Glutamatergic neuron (in vitro differentiated cells): ENCODE results near the gene TENT4A. TPM values are rescaled to one million over a fixed set of nuclear protein-coding genes. Genes with fewer than 3 reads are reported as not detected.
A peak's percentile ranks its signal among the peaks of the same experiment; 100 is the strongest.

Experiments used
- DNase-seq: peaks from one replicate; pipeline ENCODE4 v3.0.0; 2022
- H3K27ac Mint-ChIP-seq: one replicate; pipeline ENCODE4 v1.8.0; 2020; ENCODE audit warnings: mild to moderate bottlenecking, mixed read lengths, inconsistent platforms; ENCODE audit not compliant: unreplicated experiment
- H3K27me3 Mint-ChIP-seq: one replicate; pipeline ENCODE4 v1.8.0; 2020; ENCODE audit warnings: mild to moderate bottlenecking, moderate library complexity, mixed read lengths, inconsistent platforms; ENCODE audit not compliant: unreplicated experiment
- H3K36me3 Mint-ChIP-seq: one replicate; pipeline ENCODE4 v1.8.0; 2020; ENCODE audit warnings: mild to moderate bottlenecking, mixed read lengths, inconsistent platforms; ENCODE audit not compliant: unreplicated experiment
- H3K4me1 Mint-ChIP-seq: one replicate; pipeline ENCODE4 v1.8.0; 2020; ENCODE audit warnings: mild to moderate bottlenecking, low read depth, mixed read lengths, inconsistent platforms; ENCODE audit not compliant: unreplicated experiment
- H3K4me3 Mint-ChIP-seq: one replicate; pipeline ENCODE4 v1.8.0; 2020; ENCODE audit warnings: mild to moderate bottlenecking, mixed read lengths, inconsistent platforms; ENCODE audit not compliant: unreplicated experiment
- H3K9me3 Mint-ChIP-seq: one replicate; pipeline ENCODE4 v1.8.0; 2020; ENCODE audit warnings: mild to moderate bottlenecking, moderate library complexity, mixed read lengths, inconsistent platforms; ENCODE audit not compliant: unreplicated experiment
- CTCF ChIP-seq: fragments of 200-600 bp; sonication (generic); IDR thresholded peaks from one replicate; pipeline ENCODE4 v1.5.0; 2021; ENCODE audit not compliant: partially characterized antibody, unreplicated experiment
- total RNA-seq: library from RNA; stranded (reverse); fragmentation: NEBNext Ultra II Directional; extraction: Animal tissue kit (Norgen Biotek cat#: 25700); gene quantifications from one replicate; pipeline ENCODE4 v1.2.1, GENCODE V29; 2021; ENCODE audit not compliant: unreplicated experiment

The TENT4A gene
- total RNA-seq, 1 donor from 2014 or later = 23.7 TPM

- Mint-ChIP-seq H3K4me1 (no peaks in the 10 kb centered on the region), H3K27ac (no peak overlapping the region), H3K4me3 (no peak overlapping the region), H3K36me3 (no peaks in the 10 kb centered on the region), H3K27me3 (no peaks in the 10 kb centered on the region), H3K9me3 (no peaks in the 10 kb centered on the region)
- DNase-seq = no peak
- no peak for TF ChIP-seq CTCF
Observed at GRCh38 chr5:6750951-6751685, 37.9 kb downstream of the TENT4A start.

DNA sequence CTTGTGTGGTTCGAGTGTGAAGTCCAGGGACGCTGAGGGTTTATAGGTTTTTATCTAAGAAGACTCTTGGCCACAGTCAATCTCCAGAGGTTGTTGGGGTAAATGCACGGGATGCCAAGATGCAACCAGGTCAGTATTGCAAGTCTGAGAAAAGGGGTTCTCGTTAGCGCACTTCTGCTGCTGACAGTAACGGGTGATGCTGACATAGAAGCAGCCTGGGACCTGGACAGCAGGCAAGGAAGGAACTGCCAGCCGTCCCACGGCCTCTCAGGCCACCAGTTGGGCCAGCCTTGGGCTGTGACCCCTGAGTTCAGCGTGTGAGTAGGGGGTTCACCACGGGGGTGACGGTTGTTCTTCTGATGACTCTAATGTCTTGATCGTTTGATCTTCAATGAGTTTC lies 39.0 kb downstream of the TENT4A start:
- Mint-ChIP-seq H3K4me1 (no peaks in the 10 kb centered on the region), H3K27ac (no peak overlapping the region), H3K9me3 (peaks cover 2% of the 10 kb centered on the region), H3K27me3 (no peaks in the 10 kb centered on the region), H3K36me3 (no peaks in the 10 kb centered on the region), H3K4me3 (no peak overlapping the region)
- TF ChIP-seq CTCF = no peak
- no peak for DNase-seq

DNA sequence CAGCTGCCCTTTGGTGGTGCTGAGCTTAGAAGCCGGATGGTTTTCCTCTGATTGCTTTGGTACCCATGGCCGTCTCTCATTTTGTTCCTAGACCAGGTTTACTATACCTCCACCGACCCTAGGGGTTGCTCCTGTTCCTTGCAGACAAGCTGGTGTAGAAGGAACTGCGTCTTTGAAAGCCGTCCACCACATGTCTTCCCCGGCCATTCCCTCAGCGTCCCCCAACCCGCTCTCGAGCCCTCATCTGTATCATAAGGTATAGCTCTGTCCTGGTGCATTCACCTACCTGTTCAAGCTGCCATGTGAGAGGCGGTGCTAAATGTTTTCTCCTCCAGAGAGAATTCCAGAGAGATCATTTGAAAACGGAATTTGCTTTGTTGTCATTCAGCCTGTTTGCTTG lies 39.5 kb downstream of the TENT4A start:
- Mint-ChIP-seq H3K27ac (no peak overlapping the region), H3K36me3 (no peaks in the 10 kb centered on the region)

DNA sequence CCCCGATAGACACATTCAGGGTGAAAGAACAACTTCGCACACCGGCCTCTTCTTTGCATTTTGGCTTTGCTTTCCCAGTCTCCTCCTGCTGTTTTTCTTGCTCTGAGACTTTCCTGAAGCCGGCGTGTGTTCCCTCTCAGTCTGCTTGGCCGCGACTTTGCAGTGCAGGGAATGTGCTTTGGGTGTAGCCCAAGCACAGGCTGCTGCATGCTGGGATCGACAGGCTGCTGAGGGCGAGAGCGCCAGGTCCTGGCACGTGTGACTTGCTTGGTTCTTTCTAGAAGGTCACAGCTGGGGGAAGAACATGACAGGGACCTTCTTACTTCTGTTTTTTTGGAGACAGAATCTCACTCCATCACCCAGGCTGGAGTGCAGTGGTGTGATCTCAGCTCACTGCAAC lies 40.6 kb downstream of the TENT4A start:
- Mint-ChIP-seq H3K4me3 (no peak overlapping the region), H3K4me1 (no peaks in the 10 kb centered on the region), H3K27me3 (no peaks in the 10 kb centered on the region), H3K27ac (no peak overlapping the region), H3K9me3 (peaks cover 2% of the 10 kb centered on the region), H3K36me3 (no peaks in the 10 kb centered on the region)
- peak; percentile 5 for DNase-seq
- no peak for TF ChIP-seq CTCF

More for the DNA sequence above, 39.5 kb downstream of the TENT4A start:
- no peaks in the 10 kb centered on the region for H3K4me1 Mint-ChIP-seq
- peak; percentile 9 for DNase-seq
- no peaks in the 10 kb centered on the region for H3K27me3 Mint-ChIP-seq
- TF ChIP-seq CTCF = no peak
- no peak overlapping the region for H3K4me3 Mint-ChIP-seq
- H3K9me3 Mint-ChIP-seq = peaks cover 2% of the 10 kb centered on the region

DNA sequence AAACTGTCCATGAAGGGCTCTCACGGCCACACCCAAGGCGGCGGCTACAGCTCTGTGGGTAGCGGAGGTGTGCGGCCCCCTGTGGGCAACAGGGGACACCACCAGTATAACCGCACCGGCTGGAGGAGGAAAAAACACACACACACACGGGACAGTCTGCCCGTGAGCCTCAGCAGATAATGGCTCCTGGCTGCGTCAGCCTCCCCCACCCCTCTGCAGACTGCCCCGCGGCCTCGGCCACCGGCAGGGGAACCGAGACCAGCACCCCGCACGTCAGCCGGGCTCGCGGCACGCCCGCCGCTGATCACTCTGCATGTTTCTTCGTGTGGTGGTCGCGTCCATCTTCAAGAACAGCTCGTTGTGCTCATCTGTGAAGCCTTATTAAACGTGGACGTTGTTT lies 41.5 kb downstream of the TENT4A start:
- Mint-ChIP-seq H3K27me3 (no peaks in the 10 kb centered on the region), H3K4me3 (no peak overlapping the region), H3K4me1 (no peaks in the 10 kb centered on the region), H3K9me3 (peaks cover 6% of the 10 kb centered on the region), H3K27ac (no peak overlapping the region), H3K36me3 (no peaks in the 10 kb centered on the region)
- peak; percentile 6 for DNase-seq
- TF ChIP-seq CTCF = no peak
